Smooth muscle cell (in vitro differentiated cells): Measurements from ENCODE around the gene TSPAN4. TPM values are rescaled to one million over a fixed set of nuclear protein-coding genes. Genes with fewer than 3 reads are reported as not detected.

Source experiments
- DNase-seq: peaks from one replicate; lab custom pipeline; 2025; ENCODE audit not compliant: unreplicated experiment; lab: John Stamatoyannopoulos, UW
- H2AFZ ChIP-seq: fragments of 200-600 bp; sonication (generic); 2 replicates; pipeline ENCODE4 v1.6.0; 2016; ENCODE audit warnings: antibody characterized with exemption, low read depth, mild to moderate bottlenecking
- H3F3A ChIP-seq: fragments of 200-600 bp; sonication (generic); 2 replicates; pipeline ENCODE4 v1.6.0; 2017; ENCODE audit warnings: antibody characterized with exemption, low read depth
- H3K27ac ChIP-seq: fragments of 200-600 bp; sonication (generic); 2 replicates; pipeline ENCODE4 v1.5.1; 2016; ENCODE audit warnings: low read depth, mild to moderate bottlenecking
- H3K27me3 ChIP-seq: fragments of 200-600 bp; sonication (generic); 2 replicates; pipeline ENCODE4 v1.6.1; 2016; ENCODE audit warnings: low read depth, mild to moderate bottlenecking
- H3K36me3 ChIP-seq: fragments of 200-600 bp; sonication (generic); 2 replicates; pipeline ENCODE4 v1.5.1; 2016; ENCODE audit warnings: low read depth
- H3K4me1 ChIP-seq: fragments of 200-600 bp; sonication (generic); 2 replicates; pipeline ENCODE4 v1.5.1; 2016; ENCODE audit warnings: low read depth
- H3K4me2 ChIP-seq: fragments of 200-600 bp; sonication (generic); 2 replicates; pipeline ENCODE4 v1.6.0; 2016; ENCODE audit warnings: mild to moderate bottlenecking
- H3K4me3 ChIP-seq: fragments of 200-600 bp; sonication (generic); 2 replicates; pipeline ENCODE4 v1.5.1; 2016; ENCODE audit warnings: mild to moderate bottlenecking
- H3K79me2 ChIP-seq: fragments of 200-600 bp; sonication (generic); 2 replicates; pipeline ENCODE4 v1.6.0; 2016; ENCODE audit warnings: low read depth, mild to moderate bottlenecking
- H3K9ac ChIP-seq: fragments of 200-600 bp; sonication (generic); 2 replicates; pipeline ENCODE4 v1.6.0; 2016; ENCODE audit warnings: low read depth
- H3K9me3 ChIP-seq: fragments of 200-600 bp; sonication (generic); replicated peaks from 2 replicates; pipeline ENCODE4 v1.5.1; 2016; ENCODE audit warnings: low read depth
- H4K20me1 ChIP-seq: fragments of 200-600 bp; sonication (generic); 2 replicates; pipeline ENCODE4 v1.6.0; 2016; ENCODE audit warnings: low read depth
- WGBS: methylation state at CpG from one replicate; pipeline ENCODE4 v1.1.7; 2016; ENCODE audit warnings: low lambda C conversion rate; 5-methylcytosine and 5-hydroxymethylcytosine counted together
- polyA plus RNA-seq: library from polyadenylated mRNA; unstranded; fragments of >200 nt; fragmentation: Nextera tagmentation; extraction: Ambion mirVana; gene quantifications from 2 replicates; pipeline ENCODE4 v1.2.1, GENCODE V29; 2016
- total RNA-seq: library from RNA; depleted of rRNA; stranded (reverse); fragments of >200 nt; gene quantifications from 2 replicates; pipeline ENCODE4 v1.2.3, GENCODE V29; 2014
- TF ChIP-seq, protein P1 (sequence below): fragments of 200-600 bp; sonication (generic); IDR thresholded peaks from 2 replicates; pipeline ENCODE4 v1.5.1; 2017; ENCODE audit warnings: borderline replicate concordance, mild to moderate bottlenecking, antibody characterized with exemption; ENCODE audit not compliant: insufficient read depth, poor library complexity, severe bottlenecking

The TSPAN4 gene
- total and polyA plus RNA-seq, 2 experiments from 2014 or later, result 68.2 to 179 TPM

DNA sequence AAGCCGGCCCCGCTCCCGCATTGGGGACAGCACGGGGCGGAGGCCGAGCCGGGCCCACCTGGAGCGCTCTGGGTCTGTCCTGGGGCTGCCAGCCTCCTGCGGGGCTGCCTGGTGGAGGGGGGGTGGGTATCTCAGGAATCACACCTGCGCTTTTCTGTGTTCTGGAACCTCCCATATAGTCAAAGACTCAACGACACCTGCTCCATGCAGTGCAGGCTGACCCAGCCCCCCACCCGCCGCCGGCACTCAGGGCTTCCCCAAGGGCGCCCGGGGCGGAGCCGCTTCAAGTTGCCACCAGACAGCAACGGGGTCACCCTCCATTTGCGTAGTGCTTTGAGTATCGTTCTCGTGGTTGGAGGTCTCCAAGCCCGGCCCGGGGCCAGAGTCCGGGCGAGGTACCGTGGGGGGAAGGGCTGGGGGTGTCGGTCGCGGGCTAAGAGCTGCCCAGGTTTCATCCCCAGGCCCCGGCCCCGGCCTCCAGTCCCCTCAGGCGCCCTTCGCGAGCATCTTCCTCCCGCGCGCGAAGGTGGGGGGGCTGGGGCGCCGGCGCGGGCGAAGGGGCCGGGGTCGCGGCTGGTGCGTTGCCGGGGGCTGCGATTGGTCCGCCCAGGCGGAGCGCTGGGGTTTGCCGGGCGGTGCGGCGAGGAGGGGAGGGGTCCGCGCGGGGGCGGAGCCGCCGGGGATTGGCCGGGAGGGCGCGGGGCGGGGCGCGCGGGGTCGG, 6.6 kb downstream of the TSPAN4 start:
- Histone ChIP-seq H2AFZ (no peak overlapping the region), H3K9ac (no peak overlapping the region), H3F3A (no peaks in the 10 kb centered on the region), H3K27me3 (peaks cover 19% of the 10 kb centered on the region), H3K4me1 (peaks cover 26% of the 10 kb centered on the region), H3K4me3 (peak overlapping the region; percentile 56), H3K27ac (no peak overlapping the region), H4K20me1 (peaks cover 93% of the 10 kb centered on the region), H3K36me3 (no peaks in the 10 kb centered on the region), H3K4me2 (peak overlapping the region; percentile 98), H3K9me3 (no peaks in the 10 kb centered on the region), H3K79me2 (no peaks in the 10 kb centered on the region)
- 9% methylated on average over 24 of the region's 71 CpGs for WGBS
- DNase-seq, result no peak
- TF ChIP-seq, protein P1, sequence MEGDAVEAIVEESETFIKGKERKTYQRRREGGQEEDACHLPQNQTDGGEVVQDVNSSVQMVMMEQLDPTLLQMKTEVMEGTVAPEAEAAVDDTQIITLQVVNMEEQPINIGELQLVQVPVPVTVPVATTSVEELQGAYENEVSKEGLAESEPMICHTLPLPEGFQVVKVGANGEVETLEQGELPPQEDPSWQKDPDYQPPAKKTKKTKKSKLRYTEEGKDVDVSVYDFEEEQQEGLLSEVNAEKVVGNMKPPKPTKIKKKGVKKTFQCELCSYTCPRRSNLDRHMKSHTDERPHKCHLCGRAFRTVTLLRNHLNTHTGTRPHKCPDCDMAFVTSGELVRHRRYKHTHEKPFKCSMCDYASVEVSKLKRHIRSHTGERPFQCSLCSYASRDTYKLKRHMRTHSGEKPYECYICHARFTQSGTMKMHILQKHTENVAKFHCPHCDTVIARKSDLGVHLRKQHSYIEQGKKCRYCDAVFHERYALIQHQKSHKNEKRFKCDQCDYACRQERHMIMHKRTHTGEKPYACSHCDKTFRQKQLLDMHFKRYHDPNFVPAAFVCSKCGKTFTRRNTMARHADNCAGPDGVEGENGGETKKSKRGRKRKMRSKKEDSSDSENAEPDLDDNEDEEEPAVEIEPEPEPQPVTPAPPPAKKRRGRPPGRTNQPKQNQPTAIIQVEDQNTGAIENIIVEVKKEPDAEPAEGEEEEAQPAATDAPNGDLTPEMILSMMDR, result no peak

DNA sequence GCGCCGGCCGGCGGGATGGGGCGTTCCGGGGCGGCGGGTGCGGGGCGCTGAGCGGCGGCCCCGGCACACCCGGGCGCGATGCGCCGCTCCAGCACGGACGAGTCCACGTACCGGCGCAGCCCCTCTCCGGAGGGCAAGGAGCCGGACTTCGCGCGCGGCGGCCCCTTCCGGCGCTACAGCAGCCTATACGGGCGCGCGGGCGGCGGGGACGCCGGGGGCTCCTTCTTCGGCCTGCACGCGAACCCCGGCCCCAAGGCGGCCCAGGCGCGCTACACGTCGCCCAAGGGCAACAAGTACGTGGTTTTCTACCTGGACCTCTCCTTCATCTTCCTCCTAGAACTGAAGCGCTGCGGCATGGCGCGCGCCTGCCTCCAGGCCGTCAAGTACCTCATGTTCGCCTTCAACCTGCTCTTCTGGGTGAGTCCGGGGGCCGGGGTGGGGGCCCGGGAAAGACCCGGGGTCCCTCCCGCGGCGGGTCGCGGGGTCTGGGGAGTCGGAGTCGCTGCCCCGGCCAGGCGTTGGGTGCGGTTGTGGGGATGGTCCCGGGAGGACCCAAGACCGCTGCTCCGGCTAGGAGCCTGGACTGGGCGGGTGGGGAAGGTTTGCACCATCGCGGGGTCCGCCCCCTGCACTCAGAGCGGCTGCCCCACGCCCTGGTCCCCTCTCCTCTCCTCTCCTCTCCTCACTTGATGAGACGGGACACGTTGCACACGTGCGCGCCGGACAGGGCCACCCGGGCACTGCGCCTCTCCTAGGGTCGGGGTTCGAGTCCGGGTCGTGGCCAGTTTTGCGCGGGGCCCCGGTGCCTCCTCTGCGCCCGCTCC, 7.5 kb downstream of the TSPAN4 start:
- Histone ChIP-seq H3K9ac (no peak overlapping the region), H4K20me1 (peaks cover 96% of the 10 kb centered on the region), H2AFZ (no peak overlapping the region), H3K36me3 (no peaks in the 10 kb centered on the region), H3K27me3 (peaks cover 19% of the 10 kb centered on the region), H3F3A (no peaks in the 10 kb centered on the region), H3K4me3 (peak overlapping the region; percentile 53), H3K4me2 (peak overlapping the region; percentile 98), H3K9me3 (no peaks in the 10 kb centered on the region), H3K27ac (no peak overlapping the region), H3K4me1 (peaks cover 27% of the 10 kb centered on the region), H3K79me2 (no peaks in the 10 kb centered on the region)
- no peak for DNase-seq
- WGBS, result 6% methylated on average over 75 of the region's 97 CpGs
- TF ChIP-seq, protein P1, result no peak

DNA sequence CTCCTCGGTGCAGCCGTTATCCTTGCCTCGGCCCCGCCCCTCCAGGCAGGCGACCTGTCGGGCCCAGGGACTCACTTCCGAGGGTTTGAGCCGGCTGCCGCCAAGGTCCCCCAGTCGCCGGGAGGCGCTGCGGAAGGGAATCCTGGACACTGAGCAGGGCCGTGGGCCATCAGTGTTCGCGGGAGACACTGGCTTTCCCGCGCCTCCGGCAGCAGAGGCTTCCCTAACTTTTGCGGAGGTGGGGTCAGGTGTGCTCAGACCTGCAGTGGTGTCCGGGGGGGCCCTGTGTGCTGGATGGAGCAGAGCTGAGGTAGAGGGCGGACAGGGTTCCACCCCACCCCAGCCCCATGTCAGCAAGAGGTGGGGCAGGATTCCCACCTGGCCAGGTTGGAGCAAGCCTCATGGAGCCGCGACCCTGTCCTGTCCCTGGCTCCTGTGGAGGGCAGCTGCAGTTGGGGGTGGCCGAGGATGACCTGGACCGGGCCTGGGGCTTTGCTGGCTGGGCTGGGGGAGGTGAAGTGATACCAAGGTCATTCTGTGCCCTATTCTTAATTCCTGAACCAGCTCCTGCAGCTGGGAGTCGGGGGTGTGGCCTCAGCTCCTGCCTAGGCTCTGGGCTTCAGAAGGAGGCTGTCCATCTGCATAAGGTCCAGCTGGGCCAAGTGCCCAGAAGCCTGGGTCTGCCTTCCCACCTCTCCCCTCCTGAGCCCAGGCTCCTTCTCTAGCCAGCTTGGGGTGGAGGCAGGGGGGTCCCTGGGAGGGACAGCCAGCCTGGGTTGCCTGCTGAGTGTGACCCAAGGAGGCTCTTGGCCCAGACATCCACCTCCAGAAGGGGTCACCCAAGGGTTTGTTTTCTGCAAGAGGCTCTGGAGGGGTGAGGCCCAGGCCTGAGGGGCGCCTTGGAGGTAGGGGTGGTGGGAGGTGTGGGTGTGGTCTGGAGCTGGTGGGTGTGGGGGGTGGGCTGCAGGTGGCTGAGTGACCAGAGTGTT, 8.4 kb downstream of the TSPAN4 start:
- Histone ChIP-seq H3K4me1 (peaks cover 29% of the 10 kb centered on the region), H3K4me2 (peak overlapping the region; percentile 98), H3K9ac (no peak overlapping the region), H4K20me1 (peaks cover 96% of the 10 kb centered on the region), H3K27ac (no peak overlapping the region), H2AFZ (no peak overlapping the region), H3K36me3 (no peaks in the 10 kb centered on the region), H3K9me3 (no peaks in the 10 kb centered on the region), H3K27me3 (peaks cover 19% of the 10 kb centered on the region), H3K4me3 (peak overlapping the region; percentile 53), H3F3A (no peaks in the 10 kb centered on the region), H3K79me2 (no peaks in the 10 kb centered on the region)
- TF ChIP-seq, protein P1, result no peak
- DNase-seq, result no peak
- 34% methylated on average over 28 of the region's 28 CpGs for WGBS
